Suprapubic skin (tissue), 4 donors: ENCODE results near the gene BORCS6.

ENCODE experiments used
- CTCF ChIP-seq, 2 donors: fragments of 200-600 bp in 1 of 2; fragments of 450-650 bp in 1 of 2; sonication (generic) in 1 of 2; IDR thresholded peaks; one replicate each; pipeline ENCODE4 v1.5.1; 2016 to 2019; ENCODE audit warnings: antibody characterized with exemption in 2 of 2, mild to moderate bottlenecking in 1 of 2, moderate library complexity in 1 of 2
- EP300 ChIP-seq: sonication (generic); formaldehyde crosslinking; IDR thresholded peaks from one replicate; pipeline ENCODE4 v1.6.1; 2017; ENCODE audit warnings: antibody characterized with exemption
- POLR2A ChIP-seq, 2 donors: fragments of 450-650 bp; IDR thresholded peaks; one replicate each; pipeline ENCODE4 v1.6.1; 2017; ENCODE audit warnings: antibody characterized with exemption in 2 of 2, mild to moderate bottlenecking in 2 of 2, moderate library complexity in 2 of 2
- POLR2AphosphoS5 ChIP-seq, 3 donors: sonication (generic); formaldehyde crosslinking; IDR thresholded peaks; one replicate each; pipeline ENCODE4 v1.6.1; 2017; ENCODE audit warnings: antibody characterized with exemption in 3 of 3

- TF ChIP-seq POLR2A (IDR thresholded peaks at IDR 0.05), result no peak
- no peak for TF ChIP-seq CTCF (IDR thresholded peaks at IDR 0.05)
- no peak for TF ChIP-seq POLR2AphosphoS5 (IDR thresholded peaks at IDR 0.05)
- no peak for TF ChIP-seq EP300
These were observed 47.2 kb upstream of the BORCS6 start for GRCh38 chr17:8237175-8237574.
